SW480 (cell line): Measurements from ENCODE around the gene CHCHD4.

ENCODE experiments used
- DNase-seq: peaks from one replicate; pipeline ENCODE4 v3.0.0-alpha.2; 2016; ENCODE audit warnings: low spot score

CHCHD4 gene

DNA sequence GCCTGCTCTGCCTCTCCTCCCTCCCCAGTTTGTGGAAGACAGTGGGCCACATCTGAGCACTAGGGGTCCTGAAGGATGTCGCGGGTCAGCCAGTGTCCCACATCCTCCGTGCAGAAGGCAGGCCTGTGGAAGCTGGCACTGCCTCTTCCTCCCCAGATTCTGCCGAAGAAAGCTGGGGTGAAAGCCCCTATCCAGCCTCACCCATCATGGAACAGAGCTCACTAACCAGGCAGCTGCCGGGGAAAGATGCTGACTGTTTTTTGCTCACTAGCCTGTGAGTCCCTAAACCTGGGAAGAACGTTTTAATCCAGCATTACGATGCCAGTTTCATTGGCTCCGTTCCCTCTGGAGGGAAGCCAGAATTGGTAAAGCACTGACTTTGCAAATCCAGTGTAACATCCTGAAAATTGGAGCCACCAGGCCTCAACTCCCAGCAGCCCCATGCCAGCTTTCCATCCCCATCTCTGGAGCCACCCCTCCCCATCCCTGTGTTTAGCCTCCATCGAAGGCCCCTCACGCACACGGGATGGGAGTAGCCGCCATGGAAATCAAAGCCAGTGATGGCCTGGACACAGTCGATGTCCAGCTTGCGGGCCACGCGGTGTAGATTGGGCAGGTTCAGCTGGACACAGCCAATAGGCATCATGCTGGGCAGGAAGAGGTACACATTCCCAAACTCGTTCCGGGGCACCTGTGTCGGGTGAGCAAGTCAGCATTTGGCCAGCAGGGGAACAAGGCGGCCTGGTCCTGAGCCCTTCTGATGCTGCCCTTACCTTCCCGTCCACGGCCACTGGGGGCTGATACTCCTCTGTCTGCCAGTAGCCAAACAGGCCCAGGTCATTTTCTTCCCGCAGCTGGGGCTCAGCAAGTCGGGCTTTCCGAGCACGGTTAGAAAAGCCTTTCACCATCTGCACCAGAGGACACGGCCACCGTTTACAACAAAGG is 23.6 kb upstream of the CHCHD4 start:
- no peak for DNase-seq

DNA sequence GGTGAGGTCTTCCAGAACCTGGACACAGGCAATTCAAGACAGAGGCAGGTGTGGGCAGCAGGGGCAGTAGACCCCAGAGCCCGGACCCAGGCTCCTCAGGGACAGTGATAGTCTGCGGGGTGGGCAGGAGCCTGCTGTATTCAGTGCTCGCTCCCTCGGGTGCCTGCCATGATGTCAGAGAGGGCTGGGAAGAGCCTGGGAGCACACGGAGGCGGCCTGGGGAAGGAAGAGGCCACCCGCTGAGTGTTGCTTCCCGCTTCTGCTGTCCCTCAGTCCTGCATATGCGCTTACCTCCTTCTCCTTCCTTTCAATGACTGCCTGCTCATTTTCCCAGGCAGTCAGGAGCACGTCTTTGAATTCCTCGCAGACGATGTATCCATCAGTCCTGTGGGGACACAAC is 22.9 kb upstream of the CHCHD4 start:
- no peak for DNase-seq

DNA sequence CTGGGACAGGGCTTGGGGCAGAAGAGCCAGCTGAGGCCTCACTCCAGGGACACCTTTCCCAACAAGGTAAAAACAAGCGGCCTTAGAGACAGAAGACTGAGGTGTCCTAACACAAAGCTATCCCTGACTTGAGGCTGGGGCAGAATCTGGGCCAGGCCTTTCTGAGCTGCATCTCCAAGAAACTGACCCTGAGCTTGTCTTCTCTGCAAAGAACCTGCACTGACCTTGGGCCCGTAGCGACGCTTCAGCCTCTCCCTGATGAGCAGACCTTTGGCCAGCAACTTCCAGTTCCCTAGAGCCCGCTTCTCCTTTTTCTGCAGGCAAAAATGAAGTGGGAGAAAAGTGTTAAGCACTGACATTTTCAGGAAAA is 22.4 kb upstream of the CHCHD4 start:
- no peak for DNase-seq

DNA sequence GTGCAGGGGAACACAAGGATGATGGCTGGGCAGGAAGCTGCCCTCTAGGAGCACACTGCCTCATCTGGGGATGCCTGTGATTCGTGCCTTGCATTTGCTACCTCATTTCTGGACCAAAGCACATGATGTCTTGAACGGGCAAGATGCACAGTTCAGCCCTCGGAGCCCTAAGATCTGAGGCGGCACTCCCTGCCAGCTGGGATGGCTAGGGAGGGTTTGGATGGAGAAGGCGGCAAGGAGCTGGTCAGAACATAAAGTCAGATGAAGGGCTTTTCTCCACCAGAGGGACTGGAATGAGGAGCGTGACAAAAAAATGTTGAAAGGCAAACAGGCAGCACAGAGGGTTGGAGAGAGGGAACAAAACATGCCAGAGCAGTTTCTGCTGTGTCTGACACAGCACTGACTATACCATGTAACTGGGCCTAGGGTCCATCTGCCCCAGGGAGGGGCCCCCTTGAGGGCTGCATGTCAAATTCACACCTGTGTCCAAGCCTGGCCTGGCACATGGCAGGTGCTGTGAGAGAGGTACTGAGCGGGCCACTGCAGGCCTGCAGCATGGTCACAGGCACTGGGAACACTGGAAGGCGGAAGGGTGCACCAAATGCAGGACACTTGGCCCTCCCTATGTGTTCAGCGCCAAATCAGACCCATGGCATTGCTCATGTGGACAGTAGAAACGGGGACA is 21.9 kb upstream of the CHCHD4 start:
- DNase-seq = no peak

DNA sequence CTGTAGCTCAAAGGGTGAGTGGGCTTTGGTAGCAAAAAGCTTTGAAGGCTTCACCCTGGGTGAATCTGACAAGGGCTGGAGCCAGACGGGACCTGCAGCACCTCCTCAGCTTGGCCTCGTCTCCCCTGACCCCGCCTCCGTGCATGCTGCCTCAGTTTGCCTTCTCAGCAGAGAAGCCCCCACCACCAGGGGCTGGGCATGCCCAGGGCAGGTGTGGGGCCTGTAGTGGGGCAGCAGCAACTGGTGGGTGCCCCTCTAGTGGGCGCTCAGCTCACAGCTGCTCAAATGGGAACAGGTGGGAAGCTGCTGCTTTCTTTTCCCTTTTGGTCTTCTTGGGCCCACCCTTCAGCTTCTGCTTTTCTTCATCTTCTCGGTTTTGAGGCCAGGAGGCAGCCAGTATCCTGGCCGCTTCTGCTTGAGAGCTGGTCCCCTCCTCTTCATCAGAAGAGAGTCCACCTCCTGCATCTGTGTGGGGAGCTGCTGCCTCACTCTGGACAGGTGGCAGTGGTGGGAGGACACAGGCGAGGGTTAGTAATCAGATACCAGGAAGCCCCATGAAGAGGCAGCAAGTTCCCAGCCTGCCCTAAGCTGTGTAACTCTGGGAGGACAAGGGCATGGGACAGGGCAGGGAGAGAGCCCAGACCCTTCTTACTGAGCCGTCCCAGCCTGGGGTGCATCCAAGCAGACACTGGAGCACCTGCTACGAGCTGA is 21.2 kb upstream of the CHCHD4 start:
- no peak for DNase-seq

DNA sequence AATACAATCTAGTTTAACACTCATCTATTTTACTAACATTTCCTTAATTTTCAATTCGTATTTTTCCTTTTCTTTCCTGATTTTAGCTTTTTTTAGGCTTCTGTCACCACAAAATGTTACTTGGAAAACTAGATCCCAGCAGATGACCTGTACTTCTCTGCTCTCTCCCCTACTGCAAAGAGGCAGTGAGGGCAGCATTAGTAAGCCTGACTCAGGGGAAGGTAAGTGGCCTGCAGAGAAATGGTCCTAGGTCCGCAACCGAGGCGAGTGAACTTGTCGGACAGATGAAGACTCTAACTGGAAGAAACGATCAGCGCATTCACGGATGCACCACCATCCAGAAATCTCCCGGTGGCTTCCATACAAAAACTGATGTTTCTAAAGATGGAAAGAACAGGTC is 20.6 kb upstream of the CHCHD4 start:
- DNase-seq = no peak

DNA sequence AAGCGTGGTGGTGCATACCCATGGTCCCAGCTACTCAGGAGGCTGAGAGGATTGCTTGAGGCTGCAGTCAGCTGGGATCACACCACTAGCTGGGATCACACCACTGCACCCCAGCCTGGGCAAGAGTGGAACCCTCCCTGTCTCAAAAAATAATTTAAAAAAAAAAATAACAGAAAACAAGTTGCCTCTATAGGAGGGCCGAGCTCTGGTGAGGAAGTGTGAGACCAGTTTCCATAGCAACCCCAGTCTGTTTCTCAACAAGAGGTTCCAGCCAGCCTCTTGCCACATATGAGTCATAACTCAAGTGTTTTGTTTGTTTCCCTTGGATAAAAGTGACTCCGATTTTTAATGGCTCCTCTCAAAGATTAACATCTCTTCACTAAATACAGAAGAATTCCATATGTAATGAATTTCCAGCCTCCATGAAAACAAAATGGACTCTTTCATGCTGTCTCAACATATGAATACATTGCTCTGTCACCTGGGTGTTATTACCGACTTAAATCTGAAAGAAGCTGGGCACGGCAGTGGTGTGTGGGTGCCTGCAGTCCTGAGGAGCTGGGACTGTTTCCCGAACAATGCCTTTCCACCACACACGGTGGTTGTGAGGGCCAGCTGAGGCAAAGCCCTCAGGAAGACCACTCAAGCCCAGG is 19.9 kb upstream of the CHCHD4 start:
- peak; percentile 95 for DNase-seq

DNA sequence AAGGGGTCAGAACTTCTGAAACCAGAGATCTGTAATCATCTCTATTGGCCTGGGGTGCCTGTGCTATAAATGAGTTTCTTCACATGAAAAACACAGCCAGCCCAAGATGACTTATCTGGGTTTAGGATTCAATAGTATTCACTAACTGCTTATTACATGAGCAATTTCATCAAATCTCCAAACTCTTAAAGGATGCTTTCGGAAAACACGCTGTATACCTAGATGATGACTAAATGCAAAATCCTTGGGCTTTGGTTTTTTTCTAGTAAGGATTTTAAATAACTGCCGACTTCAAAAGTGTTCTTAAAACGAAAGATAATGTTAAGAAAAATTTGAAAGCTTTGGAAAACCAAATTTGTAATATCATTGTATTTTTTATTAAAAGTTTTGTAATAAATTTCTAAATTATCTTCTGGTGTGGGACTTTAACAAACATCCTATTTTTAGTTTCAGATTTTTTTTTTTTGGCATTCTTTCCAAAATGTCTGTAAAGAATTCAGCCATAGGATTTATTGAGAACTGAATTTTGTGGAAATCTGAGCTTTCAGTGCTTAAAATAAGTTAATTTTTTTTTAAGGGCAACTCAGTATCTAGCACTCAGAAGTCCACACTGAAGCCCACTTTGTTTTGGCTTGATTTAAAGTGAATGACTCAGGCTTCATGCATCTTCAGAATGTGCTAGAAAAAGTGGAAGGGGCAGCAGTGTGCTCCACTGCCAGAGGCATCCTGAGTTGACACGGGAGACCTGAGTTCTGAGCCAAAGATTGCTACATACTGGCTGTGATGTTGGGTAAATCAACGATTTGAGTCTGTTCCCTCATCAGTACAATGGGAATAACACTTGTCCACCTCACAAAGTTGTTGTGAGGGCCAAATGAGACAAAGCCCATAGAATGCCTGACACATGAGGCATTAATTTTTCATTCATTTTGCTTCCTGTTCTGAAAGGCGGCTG is 18.9 kb upstream of the CHCHD4 start:
- DNase-seq = peak; percentile 53

DNA sequence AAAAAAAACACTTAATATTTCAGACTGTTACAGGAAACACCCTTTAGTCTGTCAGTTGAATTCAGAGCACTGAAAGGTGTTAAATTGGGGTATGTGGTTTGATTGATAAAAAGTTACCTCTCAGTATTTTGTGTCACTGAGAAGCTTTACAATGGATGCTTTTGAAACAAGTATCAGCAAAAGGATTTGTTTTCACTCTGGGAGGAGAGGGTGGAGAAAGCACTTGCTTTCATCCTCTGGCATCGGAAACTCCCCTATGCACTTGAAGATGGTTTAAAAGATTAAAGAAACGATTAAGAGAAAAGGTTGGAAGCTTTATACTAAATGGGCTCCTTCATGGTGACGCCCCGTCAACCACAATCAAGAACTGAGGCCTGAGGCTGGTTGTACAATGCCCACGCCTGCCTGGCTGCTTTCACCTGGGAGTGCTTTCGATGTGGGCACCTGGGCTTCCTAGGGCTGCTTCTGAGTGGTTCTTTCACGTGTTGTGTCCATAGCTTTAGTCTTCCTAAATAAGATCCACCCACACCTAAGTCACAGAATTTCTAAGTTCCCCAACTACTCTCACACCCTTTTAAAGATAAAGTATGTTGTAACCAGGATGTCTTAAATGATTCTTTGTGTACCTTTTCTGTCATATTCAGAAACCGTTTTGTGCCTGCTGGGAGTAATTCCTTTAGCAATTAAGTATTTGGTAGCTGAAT is 18.0 kb upstream of the CHCHD4 start:
- DNase-seq = peak; percentile 51

DNA sequence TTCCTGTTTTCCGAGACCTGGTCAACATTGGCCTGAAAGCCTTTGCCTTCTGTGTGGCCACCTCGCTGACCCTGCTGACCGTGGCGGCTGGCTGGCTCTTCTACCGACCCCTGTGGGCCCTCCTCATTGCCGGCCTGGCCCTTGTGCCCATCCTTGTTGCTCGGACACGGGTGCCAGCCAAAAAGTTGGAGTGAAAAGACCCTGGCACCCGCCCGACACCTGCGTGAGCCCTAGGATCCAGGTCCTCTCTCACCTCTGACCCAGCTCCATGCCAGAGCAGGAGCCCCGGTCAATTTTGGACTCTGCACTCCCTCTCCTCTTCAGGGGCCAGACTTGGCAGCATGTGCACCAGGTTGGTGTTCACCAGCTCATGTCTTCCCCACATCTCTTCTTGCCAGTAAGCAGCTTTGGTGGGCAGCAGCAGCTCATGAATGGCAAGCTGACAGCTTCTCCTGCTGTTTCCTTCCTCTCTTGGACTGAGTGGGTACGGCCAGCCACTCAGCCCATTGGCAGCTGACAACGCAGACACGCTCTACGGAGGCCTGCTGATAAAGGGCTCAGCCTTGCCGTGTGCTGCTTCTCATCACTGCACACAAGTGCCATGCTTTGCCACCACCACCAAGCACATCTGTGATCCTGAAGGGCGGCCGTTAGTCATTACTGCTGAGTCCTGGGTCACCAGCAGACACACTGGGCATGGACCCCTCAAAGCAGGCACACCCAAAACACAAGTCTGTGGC is 17.1 kb upstream of the CHCHD4 start:
- no peak for DNase-seq

DNA sequence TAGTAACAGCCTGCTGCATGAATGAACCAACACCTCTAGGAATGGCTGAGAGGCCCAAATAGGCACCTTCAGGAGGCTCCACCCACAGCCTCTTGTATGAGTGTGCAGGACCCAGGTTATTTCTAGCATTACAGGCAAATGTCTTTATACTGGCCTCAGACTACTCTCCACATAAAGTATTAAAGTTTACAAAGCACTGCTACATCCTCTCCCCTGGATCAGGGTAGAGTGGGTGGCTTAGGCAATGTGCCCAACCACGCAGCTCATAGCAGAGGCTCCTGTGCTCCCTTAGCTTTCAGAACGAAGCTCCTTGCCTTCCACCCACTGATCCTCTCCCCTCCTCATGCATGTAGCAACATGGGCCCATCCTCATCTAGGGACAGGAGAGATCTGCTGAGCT is 16.5 kb upstream of the CHCHD4 start:
- DNase-seq = peak; percentile 14

DNA sequence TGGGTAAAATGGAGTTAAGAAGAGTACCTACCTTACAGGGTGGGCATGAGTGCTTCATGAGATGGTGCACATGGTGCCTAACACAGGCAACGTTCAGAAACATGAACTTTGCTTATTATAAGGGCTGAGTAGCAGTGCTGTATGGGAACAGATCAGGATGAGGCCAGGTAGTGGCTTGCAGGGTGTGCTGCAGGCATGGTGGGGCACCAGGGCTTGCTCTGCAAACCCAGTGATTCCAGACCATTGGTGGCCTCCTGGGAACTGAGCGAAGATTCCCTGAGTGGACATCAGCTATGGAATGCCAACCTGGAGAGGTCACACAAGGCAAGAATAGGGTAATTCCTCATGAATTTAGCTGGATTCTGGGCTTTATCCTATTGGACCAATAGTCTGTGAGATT is 16.0 kb upstream of the CHCHD4 start:
- DNase-seq = no peak

DNA sequence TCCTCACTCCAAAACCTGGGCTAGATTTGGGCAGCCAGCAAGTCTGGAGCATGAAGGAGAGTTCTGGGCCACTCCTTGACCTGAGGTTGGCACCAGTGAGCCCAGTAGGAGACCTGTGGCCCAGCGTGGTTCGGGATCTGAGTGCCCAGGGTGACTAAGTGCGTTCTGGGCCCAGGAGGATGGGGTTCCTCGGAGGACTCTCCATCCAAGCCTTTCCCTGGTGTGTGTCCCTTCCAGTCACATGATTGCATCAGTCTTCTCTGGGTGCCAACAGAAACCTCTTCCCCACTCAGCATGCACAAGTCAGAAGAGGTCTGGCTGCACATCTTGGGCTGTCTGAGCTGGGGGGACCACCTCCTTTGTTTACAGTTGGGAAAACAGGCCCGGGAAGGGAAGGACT is 15.1 kb upstream of the CHCHD4 start:
- DNase-seq = no peak

DNA sequence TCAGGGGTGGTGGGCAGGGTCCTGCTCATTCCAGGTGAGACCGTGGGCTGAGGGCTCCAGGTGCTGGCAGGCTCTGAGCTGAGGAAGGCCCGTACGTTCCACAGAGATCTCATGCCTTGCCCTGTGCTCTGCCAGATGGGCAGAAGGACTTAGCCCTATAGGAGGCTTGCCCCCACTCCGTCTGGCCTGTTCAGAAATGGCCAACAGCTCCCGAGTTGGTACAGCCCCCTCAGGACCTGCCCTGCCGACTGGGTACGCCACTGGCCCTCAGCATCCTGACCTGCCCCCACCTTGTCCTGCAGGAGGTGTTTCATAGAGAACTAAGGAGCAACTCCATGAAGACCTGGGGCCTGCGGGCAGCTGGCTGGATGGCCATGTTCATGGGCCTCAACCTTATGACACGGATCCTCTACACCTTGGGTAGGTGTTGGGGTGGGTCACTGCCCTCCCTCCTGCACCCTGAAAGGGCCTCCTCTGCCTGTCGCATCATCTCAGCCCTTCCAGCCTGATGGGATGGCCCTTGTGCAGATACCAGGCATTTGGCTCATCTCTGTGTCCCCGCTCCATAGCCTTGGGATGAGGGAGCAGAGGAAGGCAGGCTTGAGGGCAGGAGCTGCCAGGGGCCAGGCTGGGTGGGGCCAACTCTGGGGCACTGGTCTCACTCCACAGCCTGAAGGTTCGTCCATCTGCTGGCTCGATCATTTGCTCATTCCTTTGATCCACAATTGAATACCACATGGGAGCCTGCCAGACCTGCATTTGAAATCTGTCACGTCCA is 14.4 kb upstream of the CHCHD4 start:
- DNase-seq = no peak

DNA sequence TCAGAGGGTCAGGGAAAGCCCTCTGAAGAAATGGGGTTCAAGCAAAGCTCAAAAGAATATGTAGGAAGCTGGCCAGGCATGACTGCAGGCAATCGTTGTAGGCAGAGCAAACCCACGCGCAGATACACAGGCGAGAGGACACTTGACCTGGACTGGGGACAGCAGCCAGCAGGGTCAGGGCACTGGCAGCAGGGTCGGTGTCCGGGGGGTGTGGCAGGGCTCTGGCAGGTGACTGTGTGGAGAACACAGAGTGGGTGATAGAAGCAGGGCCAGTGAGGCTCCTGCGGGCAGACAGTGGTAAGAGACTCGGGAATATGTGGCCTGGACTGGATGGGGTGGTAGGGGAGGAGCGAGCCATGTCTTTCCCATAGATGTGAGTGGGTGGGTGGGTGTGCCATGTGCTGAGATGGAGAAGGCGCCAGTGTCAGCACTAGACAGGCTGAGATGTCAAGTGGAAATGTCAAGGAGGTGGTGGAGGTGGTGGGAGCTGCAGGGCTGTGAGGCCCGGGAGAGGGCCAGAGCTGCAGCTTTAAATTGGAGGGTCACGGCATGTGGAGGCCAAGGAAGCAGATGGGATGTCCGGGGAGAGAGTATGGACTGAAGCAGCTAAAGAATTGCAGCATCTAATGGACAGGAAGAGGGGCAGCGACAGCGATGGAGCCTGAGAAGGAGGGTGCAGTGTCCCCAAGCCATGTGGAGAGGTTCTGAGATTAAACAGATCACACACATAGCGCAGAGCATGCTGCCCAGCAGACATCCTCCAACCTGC is 13.6 kb upstream of the CHCHD4 start:
- no peak for DNase-seq

DNA sequence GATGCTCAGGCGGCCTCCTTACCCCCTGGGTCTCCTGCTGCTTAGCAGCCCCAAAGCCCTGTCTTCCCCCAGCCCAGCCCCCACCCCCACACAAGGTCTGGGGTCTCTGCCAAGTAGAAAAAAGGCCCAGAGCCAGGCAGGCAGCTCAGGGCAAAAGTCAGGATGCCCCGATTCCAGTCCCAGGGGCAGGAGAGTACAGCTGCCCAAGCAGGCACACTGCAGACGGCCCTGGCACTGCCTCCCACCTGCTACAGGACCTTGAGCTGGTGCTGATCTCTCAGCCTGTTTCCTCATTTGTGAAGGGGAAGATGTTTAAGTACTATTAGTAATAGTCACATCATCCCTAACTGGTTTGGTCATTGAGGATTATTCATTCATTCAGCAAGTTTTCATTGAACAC is 12.8 kb upstream of the CHCHD4 start:
- no peak for DNase-seq

DNA sequence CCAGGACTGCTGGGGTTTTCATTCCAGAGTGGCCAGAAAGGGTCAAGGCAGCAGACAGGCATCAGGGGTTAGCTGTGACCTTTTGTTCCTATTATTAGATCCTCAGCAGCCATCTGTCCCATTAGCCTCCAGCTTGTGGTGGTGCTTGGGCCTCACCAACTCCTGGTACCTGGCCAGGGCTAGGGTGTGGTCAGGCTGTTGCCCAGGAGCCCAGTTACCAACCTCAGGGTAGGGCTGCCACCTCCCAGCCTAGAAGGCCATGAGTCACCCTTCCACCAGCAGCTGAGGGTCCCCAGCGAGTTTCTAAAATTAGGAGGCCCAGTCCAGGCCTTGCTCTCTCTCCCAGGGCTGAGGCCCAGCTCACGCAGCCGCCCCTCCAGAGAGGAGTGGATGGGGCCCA is 12.3 kb upstream of the CHCHD4 start:
- peak; percentile 41 for DNase-seq

DNA sequence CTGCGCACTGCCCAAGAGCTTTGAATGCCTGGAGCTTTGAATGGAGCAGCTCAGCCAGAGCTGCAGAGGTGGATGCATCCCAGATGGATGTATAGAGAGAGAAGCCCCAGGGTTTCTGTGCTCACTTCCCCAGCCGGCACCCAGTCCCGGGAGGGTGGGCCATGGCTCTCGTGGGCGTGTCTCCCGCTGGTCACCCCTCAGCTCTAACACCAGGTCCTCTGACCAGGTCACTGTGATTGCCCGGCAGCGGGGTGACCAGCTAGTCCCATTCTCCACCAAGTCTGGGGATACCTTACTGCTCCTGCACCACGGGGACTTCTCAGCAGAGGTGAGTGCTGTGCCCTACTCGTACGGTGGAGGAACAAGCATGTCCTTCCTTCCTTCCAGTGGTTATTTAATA is 10.9 kb upstream of the CHCHD4 start:
- DNase-seq = no peak
